HL-60 (cell line): ENCODE data around the gene LMBRD1.

ENCODE experiments used
- GABPA ChIP-seq: IDR thresholded peaks from 2 replicates; pipeline ENCODE4 v1.6.1; 2012; ENCODE audit warnings: low read depth
- POLR2AphosphoS5 ChIP-seq: IDR thresholded peaks from 2 replicates; pipeline ENCODE4 v1.6.1; 2012; ENCODE audit warnings: low read depth
- SPI1 ChIP-seq: IDR thresholded peaks from 2 replicates; pipeline ENCODE4 v1.6.1; 2012; ENCODE audit warnings: low read depth, mild to moderate bottlenecking, borderline replicate concordance
- TF ChIP-seq, protein P1 (sequence below): IDR thresholded peaks from one replicate; pipeline ENCODE4 v1.5.1; 2011; ENCODE audit warnings: low read length, control low read depth, inconsistent platforms; ENCODE audit not compliant: insufficient read depth
- TF ChIP-seq, protein P2 (sequence below): IDR thresholded peaks from 2 replicates; pipeline ENCODE4 v1.6.1; 2012; ENCODE audit warnings: low read depth; ENCODE audit not compliant: insufficient replicate concordance

DNA sequence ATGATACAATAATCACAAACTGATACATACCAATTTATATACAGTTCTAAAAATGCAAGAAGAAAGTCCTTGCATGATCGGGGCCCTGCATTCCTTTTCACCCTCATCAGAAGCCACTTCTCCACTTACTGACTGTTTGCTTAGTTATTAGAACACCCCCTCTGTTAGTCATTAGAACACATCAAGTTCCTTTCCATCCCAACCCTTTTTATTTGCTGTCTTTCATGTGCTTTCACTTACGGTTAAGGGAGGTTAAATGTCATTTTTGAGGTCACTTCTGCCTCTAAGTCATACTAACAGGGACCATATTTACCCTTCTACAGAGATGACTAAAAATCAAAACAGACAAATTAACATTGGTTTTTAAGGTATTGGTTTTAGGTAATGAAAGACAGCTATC is 149.1 kb downstream of the LMBRD1 start:
- TF ChIP-seq, protein P1, sequence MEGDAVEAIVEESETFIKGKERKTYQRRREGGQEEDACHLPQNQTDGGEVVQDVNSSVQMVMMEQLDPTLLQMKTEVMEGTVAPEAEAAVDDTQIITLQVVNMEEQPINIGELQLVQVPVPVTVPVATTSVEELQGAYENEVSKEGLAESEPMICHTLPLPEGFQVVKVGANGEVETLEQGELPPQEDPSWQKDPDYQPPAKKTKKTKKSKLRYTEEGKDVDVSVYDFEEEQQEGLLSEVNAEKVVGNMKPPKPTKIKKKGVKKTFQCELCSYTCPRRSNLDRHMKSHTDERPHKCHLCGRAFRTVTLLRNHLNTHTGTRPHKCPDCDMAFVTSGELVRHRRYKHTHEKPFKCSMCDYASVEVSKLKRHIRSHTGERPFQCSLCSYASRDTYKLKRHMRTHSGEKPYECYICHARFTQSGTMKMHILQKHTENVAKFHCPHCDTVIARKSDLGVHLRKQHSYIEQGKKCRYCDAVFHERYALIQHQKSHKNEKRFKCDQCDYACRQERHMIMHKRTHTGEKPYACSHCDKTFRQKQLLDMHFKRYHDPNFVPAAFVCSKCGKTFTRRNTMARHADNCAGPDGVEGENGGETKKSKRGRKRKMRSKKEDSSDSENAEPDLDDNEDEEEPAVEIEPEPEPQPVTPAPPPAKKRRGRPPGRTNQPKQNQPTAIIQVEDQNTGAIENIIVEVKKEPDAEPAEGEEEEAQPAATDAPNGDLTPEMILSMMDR = no peak
- no peak for TF ChIP-seq POLR2AphosphoS5
- no peak for TF ChIP-seq GABPA
- TF ChIP-seq, protein P2, sequence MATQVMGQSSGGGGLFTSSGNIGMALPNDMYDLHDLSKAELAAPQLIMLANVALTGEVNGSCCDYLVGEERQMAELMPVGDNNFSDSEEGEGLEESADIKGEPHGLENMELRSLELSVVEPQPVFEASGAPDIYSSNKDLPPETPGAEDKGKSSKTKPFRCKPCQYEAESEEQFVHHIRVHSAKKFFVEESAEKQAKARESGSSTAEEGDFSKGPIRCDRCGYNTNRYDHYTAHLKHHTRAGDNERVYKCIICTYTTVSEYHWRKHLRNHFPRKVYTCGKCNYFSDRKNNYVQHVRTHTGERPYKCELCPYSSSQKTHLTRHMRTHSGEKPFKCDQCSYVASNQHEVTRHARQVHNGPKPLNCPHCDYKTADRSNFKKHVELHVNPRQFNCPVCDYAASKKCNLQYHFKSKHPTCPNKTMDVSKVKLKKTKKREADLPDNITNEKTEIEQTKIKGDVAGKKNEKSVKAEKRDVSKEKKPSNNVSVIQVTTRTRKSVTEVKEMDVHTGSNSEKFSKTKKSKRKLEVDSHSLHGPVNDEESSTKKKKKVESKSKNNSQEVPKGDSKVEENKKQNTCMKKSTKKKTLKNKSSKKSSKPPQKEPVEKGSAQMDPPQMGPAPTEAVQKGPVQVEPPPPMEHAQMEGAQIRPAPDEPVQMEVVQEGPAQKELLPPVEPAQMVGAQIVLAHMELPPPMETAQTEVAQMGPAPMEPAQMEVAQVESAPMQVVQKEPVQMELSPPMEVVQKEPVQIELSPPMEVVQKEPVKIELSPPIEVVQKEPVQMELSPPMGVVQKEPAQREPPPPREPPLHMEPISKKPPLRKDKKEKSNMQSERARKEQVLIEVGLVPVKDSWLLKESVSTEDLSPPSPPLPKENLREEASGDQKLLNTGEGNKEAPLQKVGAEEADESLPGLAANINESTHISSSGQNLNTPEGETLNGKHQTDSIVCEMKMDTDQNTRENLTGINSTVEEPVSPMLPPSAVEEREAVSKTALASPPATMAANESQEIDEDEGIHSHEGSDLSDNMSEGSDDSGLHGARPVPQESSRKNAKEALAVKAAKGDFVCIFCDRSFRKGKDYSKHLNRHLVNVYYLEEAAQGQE = no peak
- no peak for TF ChIP-seq SPI1
